ENCODE data around the gene NOXO1. TPM values are rescaled to one million over a fixed set of nuclear protein-coding genes. Genes with fewer than 3 reads are reported as not detected.

NOXO1 gene
- total RNA-seq, 2 donors from 2014 or later, result 0.42 TPM; not detected in 1

GRCh38 chr16:2003231-2003826 lies 22.1 kb upstream of the NOXO1 start:
- H3K4me1 ChIP-seq (ENCODE audit: control insufficient read depth, insufficient read depth, low read length), result peaks cover 20% of the 10 kb centered on the region
- H3K9me3 Mint-ChIP-seq, result no peaks in the 10 kb centered on the region
- no peaks in the 10 kb centered on the region for H3K9me3 ChIP-seq (ENCODE audit: control insufficient read depth, low read length)
- no peak overlapping the region for H3K4me3 ChIP-seq (ENCODE audit: low read length)
- H3K27me3 ChIP-seq (ENCODE audit: control insufficient read depth, insufficient read depth, low read length, poor library complexity, severe bottlenecking), result no peaks in the 10 kb centered on the region
- H3K27ac ChIP-seq (ENCODE audit: low read depth, low read length), result no peak overlapping the region
- TF ChIP-seq, protein P1, sequence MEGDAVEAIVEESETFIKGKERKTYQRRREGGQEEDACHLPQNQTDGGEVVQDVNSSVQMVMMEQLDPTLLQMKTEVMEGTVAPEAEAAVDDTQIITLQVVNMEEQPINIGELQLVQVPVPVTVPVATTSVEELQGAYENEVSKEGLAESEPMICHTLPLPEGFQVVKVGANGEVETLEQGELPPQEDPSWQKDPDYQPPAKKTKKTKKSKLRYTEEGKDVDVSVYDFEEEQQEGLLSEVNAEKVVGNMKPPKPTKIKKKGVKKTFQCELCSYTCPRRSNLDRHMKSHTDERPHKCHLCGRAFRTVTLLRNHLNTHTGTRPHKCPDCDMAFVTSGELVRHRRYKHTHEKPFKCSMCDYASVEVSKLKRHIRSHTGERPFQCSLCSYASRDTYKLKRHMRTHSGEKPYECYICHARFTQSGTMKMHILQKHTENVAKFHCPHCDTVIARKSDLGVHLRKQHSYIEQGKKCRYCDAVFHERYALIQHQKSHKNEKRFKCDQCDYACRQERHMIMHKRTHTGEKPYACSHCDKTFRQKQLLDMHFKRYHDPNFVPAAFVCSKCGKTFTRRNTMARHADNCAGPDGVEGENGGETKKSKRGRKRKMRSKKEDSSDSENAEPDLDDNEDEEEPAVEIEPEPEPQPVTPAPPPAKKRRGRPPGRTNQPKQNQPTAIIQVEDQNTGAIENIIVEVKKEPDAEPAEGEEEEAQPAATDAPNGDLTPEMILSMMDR (conservative IDR thresholded peaks at IDR 0.05), result no peak
- WGBS, 2 experiments (ENCODE audit: insufficient coverage in 1 of 2, insufficient read length in 1 of 2), result 93 to 100% methylated on average over 3 to 8 of the region's 8 CpGs
- H3K9ac ChIP-seq (ENCODE audit: extremely low read depth, low read length, poor library complexity, severe bottlenecking), result no peak overlapping the region
- H3K27me3 Mint-ChIP-seq (ENCODE audit: insufficient read depth), result no peaks in the 10 kb centered on the region
- peaks cover 20% of the 10 kb centered on the region for H3K36me3 Mint-ChIP-seq (ENCODE audit: low read depth)
- DNase-seq, result no peak
- H3K27ac Mint-ChIP-seq, result no peak overlapping the region
- H3K4me1 Mint-ChIP-seq, result peaks cover 14% of the 10 kb centered on the region
- peaks cover 39% of the 10 kb centered on the region for H3K36me3 ChIP-seq (ENCODE audit: control insufficient read depth, insufficient read depth, low read length)
- no peak overlapping the region for H3K4me3 Mint-ChIP-seq

- H3K27ac ChIP-seq (ENCODE audit: low read depth, low read length), result no peak overlapping the region
- Mint-ChIP-seq H3K4me1 (peaks cover 9% of the 10 kb centered on the region), H3K27me3 (ENCODE audit: insufficient read depth) (no peaks in the 10 kb centered on the region), H3K27ac (no peak overlapping the region), H3K9me3 (no peaks in the 10 kb centered on the region), H3K36me3 (ENCODE audit: low read depth) (peaks cover 22% of the 10 kb centered on the region), H3K4me3 (no peak overlapping the region)
- TF ChIP-seq, protein P1 (conservative IDR thresholded peaks at IDR 0.05), result no peak
- H3K4me3 ChIP-seq (ENCODE audit: low read length), result no peak overlapping the region
- peaks cover 13% of the 10 kb centered on the region for H3K4me1 ChIP-seq (ENCODE audit: control insufficient read depth, insufficient read depth, low read length)
- no peaks in the 10 kb centered on the region for H3K9me3 ChIP-seq (ENCODE audit: control insufficient read depth, low read length)
- no peak overlapping the region for H3K9ac ChIP-seq (ENCODE audit: extremely low read depth, low read length, poor library complexity, severe bottlenecking)
- peaks cover 38% of the 10 kb centered on the region for H3K36me3 ChIP-seq (ENCODE audit: control insufficient read depth, insufficient read depth, low read length)
- no peak for DNase-seq
- 96 to 97% methylated on average over 29 to 47 of the region's 47 CpGs for WGBS, 2 experiments (ENCODE audit: insufficient coverage in 1 of 2, insufficient read length in 1 of 2)
- no peaks in the 10 kb centered on the region for H3K27me3 ChIP-seq (ENCODE audit: control insufficient read depth, insufficient read depth, low read length, poor library complexity, severe bottlenecking)
Observed at GRCh38 chr16:2002406-2003230, 21.3 kb upstream of the NOXO1 start.

DNA sequence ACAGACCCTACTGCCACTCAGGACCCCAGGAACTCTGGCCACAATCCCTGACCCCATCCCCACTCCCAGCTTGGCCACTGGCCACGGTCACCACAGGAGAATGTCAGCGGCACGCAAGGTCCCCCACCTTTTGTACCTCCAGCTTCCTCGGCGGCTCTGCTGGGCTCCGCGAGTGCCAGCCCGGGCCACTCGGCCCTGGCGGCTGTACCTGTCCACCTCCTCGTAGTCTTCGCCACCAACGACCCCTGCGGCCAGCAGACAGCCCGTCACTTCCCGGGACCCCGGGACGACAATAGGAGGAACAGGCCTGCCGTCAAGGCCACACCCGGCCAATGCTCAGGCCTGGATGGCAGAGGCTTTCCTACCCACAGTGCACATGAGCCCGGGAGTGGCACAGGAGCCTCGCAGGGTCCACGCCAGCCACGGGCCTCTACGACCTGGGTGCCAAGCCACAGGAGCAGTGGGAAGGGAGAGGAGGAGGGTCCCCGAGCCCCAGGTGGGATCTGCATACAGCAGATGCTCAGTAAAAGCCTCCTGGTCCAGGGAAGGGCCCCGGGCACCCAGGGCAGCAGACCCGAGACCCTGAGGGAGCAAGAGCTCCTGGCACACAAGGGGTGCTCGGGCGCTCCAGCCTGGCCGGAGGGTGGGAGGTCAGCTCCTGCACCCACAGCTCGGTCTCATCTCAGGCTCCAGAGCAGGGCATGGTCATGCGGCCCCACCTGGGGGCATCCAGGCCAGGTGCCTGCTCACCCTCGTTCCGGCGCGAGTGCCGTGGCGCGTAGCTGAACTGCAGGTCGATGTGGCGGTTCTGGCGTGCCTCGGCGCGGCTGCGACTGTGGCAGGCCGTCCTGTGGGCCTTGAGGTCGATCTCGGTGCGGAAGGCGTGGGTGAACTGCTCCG lies 20.4 kb upstream of the NOXO1 start:
- peaks cover 7% of the 10 kb centered on the region for H3K4me1 Mint-ChIP-seq
- Histone ChIP-seq H3K27me3 (ENCODE audit: control insufficient read depth, insufficient read depth, low read length, poor library complexity, severe bottlenecking) (no peaks in the 10 kb centered on the region), H3K4me1 (ENCODE audit: control insufficient read depth, insufficient read depth, low read length) (peaks cover 9% of the 10 kb centered on the region), H3K9ac (ENCODE audit: extremely low read depth, low read length, poor library complexity, severe bottlenecking) (no peak overlapping the region), H3K4me3 (ENCODE audit: low read length) (no peak overlapping the region), H3K9me3 (ENCODE audit: control insufficient read depth, low read length) (no peaks in the 10 kb centered on the region), H3K27ac (ENCODE audit: low read depth, low read length) (no peak overlapping the region), H3K36me3 (ENCODE audit: control insufficient read depth, insufficient read depth, low read length) (peaks cover 40% of the 10 kb centered on the region)
- H3K36me3 Mint-ChIP-seq (ENCODE audit: low read depth), result peaks cover 25% of the 10 kb centered on the region
- H3K27ac Mint-ChIP-seq, result no peak overlapping the region
- H3K9me3 Mint-ChIP-seq, result no peaks in the 10 kb centered on the region
- H3K27me3 Mint-ChIP-seq (ENCODE audit: insufficient read depth), result no peaks in the 10 kb centered on the region
- no peak overlapping the region for H3K4me3 Mint-ChIP-seq
- TF ChIP-seq, protein P1 (conservative IDR thresholded peaks at IDR 0.05), result no peak
- no peak for DNase-seq
- WGBS, 2 experiments (ENCODE audit: insufficient coverage in 1 of 2, insufficient read length in 1 of 2), result 93 to 95% methylated on average over 37 to 53 of the region's 53 CpGs
